GM23338 (cell line): Measurements from ENCODE around the gene GIMAP2. TPM values are rescaled to one million over a fixed set of nuclear protein-coding genes. Genes with fewer than 3 reads are reported as not detected.

Experiments used
- ATAC-seq: fragments of 200-7000 bp; cut with Tn5 transposase; 3 replicates; pipeline ENCODE4 v1.9.1; 2020
- DNase-seq: peaks from one replicate; pipeline ENCODE4 v3.0.0-alpha.2; 2015; ENCODE audit warnings: low spot score
- H2AFZ ChIP-seq: fragments of 200-600 bp; sonication (generic); 2 replicates; pipeline ENCODE4 v1.8.0; 2016; ENCODE audit warnings: antibody characterized with exemption, mild to moderate bottlenecking, moderate library complexity
- H3F3A ChIP-seq: fragments of 200-600 bp; sonication (generic); replicated peaks from 2 replicates; pipeline ENCODE4 v1.8.0; 2017; ENCODE audit warnings: antibody characterized with exemption, mixed run types, low read depth
- H3K27ac ChIP-seq: fragments of 200-600 bp; sonication (generic); 2 replicates; pipeline ENCODE4 v1.6.1; 2016; ENCODE audit warnings: low read depth
- H3K27me3 ChIP-seq: fragments of 200-600 bp; sonication (generic); 2 replicates; pipeline ENCODE4 v1.8.0; 2016; ENCODE audit warnings: mild to moderate bottlenecking, mixed run types, moderate library complexity; ENCODE audit not compliant: insufficient read depth
- H3K36me3 ChIP-seq: fragments of 200-600 bp; sonication (generic); 2 replicates; pipeline ENCODE4 v1.8.0; 2016; ENCODE audit warnings: mild to moderate bottlenecking; ENCODE audit not compliant: insufficient read depth
- H3K4me1 ChIP-seq: fragments of 200-600 bp; sonication (generic); 2 replicates; pipeline ENCODE4 v1.8.0; 2016; ENCODE audit warnings: mild to moderate bottlenecking, moderate library complexity; ENCODE audit not compliant: insufficient read depth
- H3K4me2 ChIP-seq: fragments of 200-600 bp; sonication (generic); 2 replicates; pipeline ENCODE4 v1.7.1; 2017; ENCODE audit warnings: mixed run types
- H3K4me3 ChIP-seq: fragments of 200-600 bp; sonication (generic); 2 replicates; pipeline ENCODE4 v1.6.1; 2016; ENCODE audit warnings: mixed run types
- H3K79me2 ChIP-seq: fragments of 200-600 bp; sonication (generic); replicated peaks from 2 replicates; pipeline ENCODE4 v1.8.0; 2017; ENCODE audit warnings: mild to moderate bottlenecking; ENCODE audit not compliant: insufficient read depth
- H3K9me2 ChIP-seq: fragments of 200-600 bp; sonication (generic); 2 replicates; pipeline ENCODE4 v1.8.0; 2017; ENCODE audit not compliant: insufficient read depth
- H4K20me1 ChIP-seq: fragments of 200-600 bp; sonication (generic); replicated peaks from 2 replicates; pipeline ENCODE4 v1.8.0; 2017; ENCODE audit warnings: mild to moderate bottlenecking; ENCODE audit not compliant: insufficient read depth
- H3K27ac Mint-ChIP-seq: 2 replicates; pipeline ENCODE4 v1.8.0; 2020; ENCODE audit warnings: inconsistent platforms, mild to moderate bottlenecking, moderate library complexity, mixed read lengths
- H3K27me3 Mint-ChIP-seq: 3 replicates; pipeline ENCODE4 v1.8.0; 2022; ENCODE audit warnings: low read depth, mild to moderate bottlenecking, moderate library complexity, mixed read lengths, inconsistent platforms; ENCODE audit not compliant: insufficient read depth, poor library complexity
- H3K36me3 Mint-ChIP-seq: 3 replicates; pipeline ENCODE4 v1.8.0; 2021; ENCODE audit warnings: low read depth, mild to moderate bottlenecking, inconsistent platforms, moderate library complexity, mixed read lengths
- H3K4me1 Mint-ChIP-seq: 3 replicates; pipeline ENCODE4 v1.8.0; 2020; ENCODE audit warnings: mild to moderate bottlenecking, inconsistent platforms, mixed read lengths
- H3K4me3 Mint-ChIP-seq: 3 replicates; pipeline ENCODE4 v1.8.0; 2021; ENCODE audit warnings: moderate library complexity, mild to moderate bottlenecking, inconsistent platforms, mixed read lengths
- H3K9me3 Mint-ChIP-seq: 3 replicates; pipeline ENCODE4 v1.8.0; 2020; ENCODE audit warnings: moderate library complexity, mild to moderate bottlenecking, inconsistent platforms, mixed read lengths
- EZH2 ChIP-seq: fragments of 200-600 bp; sonication (generic); IDR thresholded peaks from one replicate; pipeline ENCODE4 v1.8.0; 2017; ENCODE audit warnings: antibody characterized with exemption, mild to moderate bottlenecking, low read depth; ENCODE audit not compliant: unreplicated experiment
- EZH2phosphoT487 ChIP-seq: fragments of 200-600 bp; sonication (generic); IDR thresholded peaks from one replicate; pipeline ENCODE4 v1.8.1; 2018; ENCODE audit warnings: antibody characterized with exemption; ENCODE audit not compliant: unreplicated experiment
- NANOG ChIP-seq: IDR thresholded peaks from 2 replicates; pipeline ENCODE4 v1.6.1; 2016; ENCODE audit warnings: antibody characterized with exemption, borderline replicate concordance
- polyA plus RNA-seq: library from polyadenylated mRNA; unstranded; fragments of >200 nt; fragmentation: Nextera tagmentation; extraction: Ambion mirVana; gene quantifications from 2 replicates; pipeline ENCODE4 v1.2.1, GENCODE V29; 2016
- total RNA-seq: library from RNA; depleted of rRNA; stranded (reverse); fragments of >200 nt; shearing (Covaris generic); gene quantifications from 2 replicates; pipeline ENCODE4 v1.2.3, GENCODE V29; 2014
- TF ChIP-seq, protein P1 (sequence below): fragments of 250-450 bp; sonication (Bioruptor Pico); IDR thresholded peaks from 2 replicates; pipeline ENCODE4 v1.5.0; 2020; ENCODE audit warnings: mild to moderate bottlenecking, moderate library complexity
- TF ChIP-seq, protein P2 (sequence below), 2 experiments: fragments of 200-600 bp in 1 of 2; sonication (generic) in 1 of 2; conservative IDR thresholded peaks; 2 replicates each; pipeline versions ENCODE4 v1.5.1 to v1.6.1; 2016 to 2017; ENCODE audit warnings: antibody characterized with exemption in 2 of 2, low read depth in 2 of 2, mild to moderate bottlenecking in 2 of 2, moderate library complexity in 1 of 2

Gene GIMAP2
- total and polyA plus RNA-seq, 2 experiments from 2014 or later: not detected

- TF ChIP-seq, protein P1, sequence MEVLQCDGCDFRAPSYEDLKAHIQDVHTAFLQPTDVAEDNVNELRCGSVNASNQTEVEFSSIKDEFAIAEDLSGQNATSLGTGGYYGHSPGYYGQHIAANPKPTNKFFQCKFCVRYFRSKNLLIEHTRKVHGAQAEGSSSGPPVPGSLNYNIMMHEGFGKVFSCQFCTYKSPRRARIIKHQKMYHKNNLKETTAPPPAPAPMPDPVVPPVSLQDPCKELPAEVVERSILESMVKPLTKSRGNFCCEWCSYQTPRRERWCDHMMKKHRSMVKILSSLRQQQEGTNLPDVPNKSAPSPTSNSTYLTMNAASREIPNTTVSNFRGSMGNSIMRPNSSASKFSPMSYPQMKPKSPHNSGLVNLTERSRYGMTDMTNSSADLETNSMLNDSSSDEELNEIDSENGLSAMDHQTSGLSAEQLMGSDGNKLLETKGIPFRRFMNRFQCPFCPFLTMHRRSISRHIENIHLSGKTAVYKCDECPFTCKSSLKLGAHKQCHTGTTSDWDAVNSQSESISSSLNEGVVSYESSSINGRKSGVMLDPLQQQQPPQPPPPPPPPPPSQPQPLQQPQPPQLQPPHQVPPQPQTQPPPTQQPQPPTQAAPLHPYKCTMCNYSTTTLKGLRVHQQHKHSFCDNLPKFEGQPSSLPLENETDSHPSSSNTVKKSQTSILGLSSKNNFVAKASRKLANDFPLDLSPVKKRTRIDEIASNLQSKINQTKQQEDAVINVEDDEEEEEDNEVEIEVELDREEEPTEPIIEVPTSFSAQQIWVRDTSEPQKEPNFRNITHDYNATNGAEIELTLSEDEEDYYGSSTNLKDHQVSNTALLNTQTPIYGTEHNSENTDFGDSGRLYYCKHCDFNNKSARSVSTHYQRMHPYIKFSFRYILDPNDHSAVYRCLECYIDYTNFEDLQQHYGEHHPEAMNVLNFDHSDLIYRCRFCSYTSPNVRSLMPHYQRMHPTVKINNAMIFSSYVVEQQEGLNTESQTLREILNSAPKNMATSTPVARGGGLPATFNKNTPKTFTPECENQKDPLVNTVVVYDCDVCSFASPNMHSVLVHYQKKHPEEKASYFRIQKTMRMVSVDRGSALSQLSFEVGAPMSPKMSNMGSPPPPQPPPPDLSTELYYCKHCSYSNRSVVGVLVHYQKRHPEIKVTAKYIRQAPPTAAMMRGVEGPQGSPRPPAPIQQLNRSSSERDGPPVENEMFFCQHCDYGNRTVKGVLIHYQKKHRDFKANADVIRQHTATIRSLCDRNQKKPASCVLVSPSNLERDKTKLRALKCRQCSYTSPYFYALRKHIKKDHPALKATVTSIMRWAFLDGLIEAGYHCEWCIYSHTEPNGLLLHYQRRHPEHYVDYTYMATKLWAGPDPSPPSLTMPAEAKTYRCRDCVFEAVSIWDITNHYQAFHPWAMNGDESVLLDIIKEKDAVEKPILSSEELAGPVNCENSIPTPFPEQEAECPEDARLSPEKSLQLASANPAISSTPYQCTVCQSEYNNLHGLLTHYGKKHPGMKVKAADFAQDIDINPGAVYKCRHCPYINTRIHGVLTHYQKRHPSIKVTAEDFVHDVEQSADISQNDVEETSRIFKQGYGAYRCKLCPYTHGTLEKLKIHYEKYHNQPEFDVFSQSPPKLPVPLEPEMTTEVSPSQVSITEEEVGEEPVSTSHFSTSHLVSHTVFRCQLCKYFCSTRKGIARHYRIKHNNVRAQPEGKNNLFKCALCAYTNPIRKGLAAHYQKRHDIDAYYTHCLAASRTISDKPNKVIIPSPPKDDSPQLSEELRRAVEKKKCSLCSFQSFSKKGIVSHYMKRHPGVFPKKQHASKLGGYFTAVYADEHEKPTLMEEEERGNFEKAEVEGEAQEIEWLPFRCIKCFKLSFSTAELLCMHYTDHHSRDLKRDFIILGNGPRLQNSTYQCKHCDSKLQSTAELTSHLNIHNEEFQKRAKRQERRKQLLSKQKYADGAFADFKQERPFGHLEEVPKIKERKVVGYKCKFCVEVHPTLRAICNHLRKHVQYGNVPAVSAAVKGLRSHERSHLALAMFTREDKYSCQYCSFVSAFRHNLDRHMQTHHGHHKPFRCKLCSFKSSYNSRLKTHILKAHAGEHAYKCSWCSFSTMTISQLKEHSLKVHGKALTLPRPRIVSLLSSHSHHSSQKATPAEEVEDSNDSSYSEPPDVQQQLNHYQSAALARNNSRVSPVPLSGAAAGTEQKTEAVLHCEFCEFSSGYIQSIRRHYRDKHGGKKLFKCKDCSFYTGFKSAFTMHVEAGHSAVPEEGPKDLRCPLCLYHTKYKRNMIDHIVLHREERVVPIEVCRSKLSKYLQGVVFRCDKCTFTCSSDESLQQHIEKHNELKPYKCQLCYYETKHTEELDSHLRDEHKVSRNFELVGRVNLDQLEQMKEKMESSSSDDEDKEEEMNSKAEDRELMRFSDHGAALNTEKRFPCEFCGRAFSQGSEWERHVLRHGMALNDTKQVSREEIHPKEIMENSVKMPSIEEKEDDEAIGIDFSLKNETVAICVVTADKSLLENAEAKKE: no peak
- TF ChIP-seq, protein P2, sequence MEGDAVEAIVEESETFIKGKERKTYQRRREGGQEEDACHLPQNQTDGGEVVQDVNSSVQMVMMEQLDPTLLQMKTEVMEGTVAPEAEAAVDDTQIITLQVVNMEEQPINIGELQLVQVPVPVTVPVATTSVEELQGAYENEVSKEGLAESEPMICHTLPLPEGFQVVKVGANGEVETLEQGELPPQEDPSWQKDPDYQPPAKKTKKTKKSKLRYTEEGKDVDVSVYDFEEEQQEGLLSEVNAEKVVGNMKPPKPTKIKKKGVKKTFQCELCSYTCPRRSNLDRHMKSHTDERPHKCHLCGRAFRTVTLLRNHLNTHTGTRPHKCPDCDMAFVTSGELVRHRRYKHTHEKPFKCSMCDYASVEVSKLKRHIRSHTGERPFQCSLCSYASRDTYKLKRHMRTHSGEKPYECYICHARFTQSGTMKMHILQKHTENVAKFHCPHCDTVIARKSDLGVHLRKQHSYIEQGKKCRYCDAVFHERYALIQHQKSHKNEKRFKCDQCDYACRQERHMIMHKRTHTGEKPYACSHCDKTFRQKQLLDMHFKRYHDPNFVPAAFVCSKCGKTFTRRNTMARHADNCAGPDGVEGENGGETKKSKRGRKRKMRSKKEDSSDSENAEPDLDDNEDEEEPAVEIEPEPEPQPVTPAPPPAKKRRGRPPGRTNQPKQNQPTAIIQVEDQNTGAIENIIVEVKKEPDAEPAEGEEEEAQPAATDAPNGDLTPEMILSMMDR (conservative IDR thresholded peaks at IDR 0.05; ENCODE audit: low read depth in 2 of 2): no peak
- TF ChIP-seq NANOG: no peak
- no peak for TF ChIP-seq EZH2
- TF ChIP-seq EZH2phosphoT487: no peak
Observed at GRCh38 chr7:150732786-150733481, 47.4 kb downstream of the GIMAP2 start (continued).

DNA sequence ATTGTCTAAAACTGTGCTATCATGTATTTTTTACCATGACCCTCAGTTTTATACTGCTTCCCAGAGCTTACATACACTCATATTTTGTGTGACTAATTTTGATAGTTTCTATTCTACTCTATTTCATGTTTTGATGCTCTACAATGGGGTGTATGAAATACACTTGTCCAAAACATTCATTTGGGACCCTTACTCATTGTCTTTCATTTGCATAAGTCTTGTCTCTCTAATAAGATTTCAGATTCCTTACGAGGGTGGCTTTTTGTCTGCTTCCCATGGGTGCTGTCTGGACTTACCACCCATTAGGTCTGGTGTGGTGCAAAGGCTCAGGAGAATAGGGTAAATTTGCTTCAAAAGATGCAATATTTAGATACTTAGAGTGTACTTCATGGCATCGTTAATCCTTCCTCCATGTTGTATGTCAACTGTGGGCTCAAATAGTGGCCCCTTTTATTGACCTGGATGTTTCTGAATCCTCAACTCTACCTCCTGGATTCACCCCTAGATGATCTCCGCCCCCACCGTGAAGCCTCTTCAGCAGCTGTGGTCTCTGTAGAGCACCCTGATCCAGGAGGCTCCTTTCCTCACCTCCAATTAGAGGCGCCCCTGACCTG, 48.1 kb downstream of the GIMAP2 start:
- Mint-ChIP-seq H3K4me3 (no peak overlapping the region), H3K9me3 (peaks cover 13% of the 10 kb centered on the region; the same call in 1 of the 3 replicates), H3K36me3 (no peaks in the 10 kb centered on the region), H3K4me1 (peaks cover 8% of the 10 kb centered on the region; the same call in 1 of the 3 replicates), H3K27me3 (peaks cover 93% of the 10 kb centered on the region), H3K27ac (no peak overlapping the region)
- Histone ChIP-seq H3K4me3 (no peak overlapping the region), H3K4me2 (no peak overlapping the region), H3K9me2 (no peaks in the 10 kb centered on the region), H3K27me3 (peaks cover 99% of the 10 kb centered on the region), H3K79me2 (no peaks in the 10 kb centered on the region), H3F3A (no peaks in the 10 kb centered on the region), H2AFZ (no peak overlapping the region), H3K27ac (no peak overlapping the region), H3K36me3 (no peaks in the 10 kb centered on the region), H4K20me1 (peaks cover 19% of the 10 kb centered on the region), H3K4me1 (no peaks in the 10 kb centered on the region)
- ATAC-seq (no peak), DNase-seq (no peak)
- TF ChIP-seq, protein P2 (conservative IDR thresholded peaks at IDR 0.05; ENCODE audit: low read depth in 2 of 2): no peak
